Suprapubic skin (tissue), 4 donors: ENCODE results near the gene MBD4.

Experiments used
- CTCF ChIP-seq, 2 donors: fragments of 200-600 bp in 1 of 2; fragments of 450-650 bp in 1 of 2; sonication (generic) in 1 of 2; IDR thresholded peaks; one replicate each; pipeline ENCODE4 v1.5.1; 2016 to 2019; ENCODE audit warnings: antibody characterized with exemption in 2 of 2, mild to moderate bottlenecking in 1 of 2, moderate library complexity in 1 of 2
- EP300 ChIP-seq: sonication (generic); formaldehyde crosslinking; IDR thresholded peaks from one replicate; pipeline ENCODE4 v1.6.1; 2017; ENCODE audit warnings: antibody characterized with exemption
- POLR2A ChIP-seq, 2 donors: fragments of 450-650 bp; IDR thresholded peaks; one replicate each; pipeline ENCODE4 v1.6.1; 2017; ENCODE audit warnings: antibody characterized with exemption in 2 of 2, mild to moderate bottlenecking in 2 of 2, moderate library complexity in 2 of 2
- POLR2AphosphoS5 ChIP-seq, 3 donors: sonication (generic); formaldehyde crosslinking; IDR thresholded peaks; one replicate each; pipeline ENCODE4 v1.6.1; 2017; ENCODE audit warnings: antibody characterized with exemption in 3 of 3

DNA sequence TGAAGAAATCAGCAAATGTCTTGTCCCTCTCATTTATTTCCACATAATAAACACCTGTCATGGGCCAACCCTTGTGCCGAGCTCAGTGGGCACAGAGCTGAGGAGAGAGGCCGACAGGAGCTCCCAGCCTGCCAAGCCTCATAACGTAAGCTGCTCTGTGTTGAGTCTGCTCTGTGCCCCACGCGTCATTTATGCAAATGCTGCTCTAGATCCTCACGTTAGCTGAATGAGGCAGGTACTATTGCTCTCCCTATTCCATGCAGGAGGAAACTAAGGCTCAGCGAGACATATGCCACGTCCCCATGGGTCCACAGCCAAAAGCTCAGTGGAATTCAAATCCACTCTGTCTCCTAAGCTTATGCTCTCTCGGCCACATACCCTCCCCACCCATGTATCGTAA is 52.8 kb downstream of the MBD4 start:
- no peak for TF ChIP-seq CTCF (IDR thresholded peaks at IDR 0.05)
- no peak for TF ChIP-seq POLR2AphosphoS5 (IDR thresholded peaks at IDR 0.05)
- no peak for TF ChIP-seq POLR2A (IDR thresholded peaks at IDR 0.05)
- no peak for TF ChIP-seq EP300
